ENCODE results near the gene RAB10. TPM values are rescaled to one million over a fixed set of nuclear protein-coding genes. Genes with fewer than 3 reads are reported as not detected.

RAB10 gene
- total and polyA plus RNA-seq, 2 of the 13 experiments (the other 11 are each of a cell fraction or from before 2014, with no cell fraction given), result 48.2 to 120 TPM

DNA sequence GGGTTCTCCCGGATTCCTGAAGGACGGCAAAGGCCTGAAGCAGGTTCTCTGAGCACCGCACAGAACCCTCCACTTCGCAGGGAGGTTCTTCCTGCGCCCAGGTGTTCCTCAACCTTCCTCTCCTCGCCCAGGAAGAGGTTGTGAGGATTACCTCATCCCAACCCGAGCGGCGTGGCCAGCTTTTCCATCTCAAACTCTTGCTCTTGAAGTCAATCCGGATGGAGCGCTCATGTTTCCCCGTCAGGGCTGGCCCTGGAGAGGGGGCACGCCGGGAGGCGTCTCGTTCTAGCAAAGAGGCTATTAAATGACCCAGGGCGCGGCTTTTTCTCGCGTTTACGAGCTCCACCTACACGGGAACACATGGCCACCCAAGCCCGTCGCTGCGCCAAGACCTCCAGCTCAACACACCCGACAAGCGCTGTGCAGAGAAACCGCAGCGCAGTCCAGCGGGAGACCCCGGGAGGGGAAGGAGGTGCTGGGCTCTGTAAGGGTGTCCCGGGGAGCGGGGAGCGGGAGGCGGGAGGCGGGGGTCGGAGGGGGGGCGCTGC, 540 bp upstream of the RAB10 start (continued):
- TF ChIP-seq, protein P1, sequence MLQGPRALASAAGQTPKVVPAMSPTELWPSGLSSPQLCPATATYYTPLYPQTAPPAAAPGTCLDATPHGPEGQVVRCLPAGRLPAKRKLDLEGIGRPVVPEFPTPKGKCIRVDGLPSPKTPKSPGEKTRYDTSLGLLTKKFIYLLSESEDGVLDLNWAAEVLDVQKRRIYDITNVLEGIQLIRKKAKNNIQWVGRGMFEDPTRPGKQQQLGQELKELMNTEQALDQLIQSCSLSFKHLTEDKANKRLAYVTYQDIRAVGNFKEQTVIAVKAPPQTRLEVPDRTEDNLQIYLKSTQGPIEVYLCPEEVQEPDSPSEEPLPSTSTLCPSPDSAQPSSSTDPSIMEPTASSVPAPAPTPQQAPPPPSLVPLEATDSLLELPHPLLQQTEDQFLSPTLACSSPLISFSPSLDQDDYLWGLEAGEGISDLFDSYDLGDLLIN (CRISPR knock-in tag; IDR thresholded peaks at IDR 0.05; ENCODE audit: borderline replicate concordance), result no peak
- no peak for TF ChIP-seq PCBP2 (optimal IDR thresholded peaks at IDR 0.05; ENCODE audit: low read depth, low read length, poor library complexity, severe bottlenecking)
- TF ChIP-seq CREB1 (IDR thresholded peaks at IDR 0.05), result no peak
- TF ChIP-seq CREB1 (CRISPR knock-in tag; IDR thresholded peaks at IDR 0.05), result no peak
- TF ChIP-seq ZNF883 (CRISPR knock-in tag; IDR thresholded peaks at IDR 0.05; ENCODE audit: not compliant biosample characterization), result no peak
- TF ChIP-seq, protein P2, sequence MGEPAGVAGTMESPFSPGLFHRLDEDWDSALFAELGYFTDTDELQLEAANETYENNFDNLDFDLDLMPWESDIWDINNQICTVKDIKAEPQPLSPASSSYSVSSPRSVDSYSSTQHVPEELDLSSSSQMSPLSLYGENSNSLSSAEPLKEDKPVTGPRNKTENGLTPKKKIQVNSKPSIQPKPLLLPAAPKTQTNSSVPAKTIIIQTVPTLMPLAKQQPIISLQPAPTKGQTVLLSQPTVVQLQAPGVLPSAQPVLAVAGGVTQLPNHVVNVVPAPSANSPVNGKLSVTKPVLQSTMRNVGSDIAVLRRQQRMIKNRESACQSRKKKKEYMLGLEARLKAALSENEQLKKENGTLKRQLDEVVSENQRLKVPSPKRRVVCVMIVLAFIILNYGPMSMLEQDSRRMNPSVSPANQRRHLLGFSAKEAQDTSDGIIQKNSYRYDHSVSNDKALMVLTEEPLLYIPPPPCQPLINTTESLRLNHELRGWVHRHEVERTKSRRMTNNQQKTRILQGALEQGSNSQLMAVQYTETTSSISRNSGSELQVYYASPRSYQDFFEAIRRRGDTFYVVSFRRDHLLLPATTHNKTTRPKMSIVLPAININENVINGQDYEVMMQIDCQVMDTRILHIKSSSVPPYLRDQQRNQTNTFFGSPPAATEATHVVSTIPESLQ (CRISPR knock-in tag; conservative IDR thresholded peaks at IDR 0.05), result no peak
- TF ChIP-seq, protein P3, sequence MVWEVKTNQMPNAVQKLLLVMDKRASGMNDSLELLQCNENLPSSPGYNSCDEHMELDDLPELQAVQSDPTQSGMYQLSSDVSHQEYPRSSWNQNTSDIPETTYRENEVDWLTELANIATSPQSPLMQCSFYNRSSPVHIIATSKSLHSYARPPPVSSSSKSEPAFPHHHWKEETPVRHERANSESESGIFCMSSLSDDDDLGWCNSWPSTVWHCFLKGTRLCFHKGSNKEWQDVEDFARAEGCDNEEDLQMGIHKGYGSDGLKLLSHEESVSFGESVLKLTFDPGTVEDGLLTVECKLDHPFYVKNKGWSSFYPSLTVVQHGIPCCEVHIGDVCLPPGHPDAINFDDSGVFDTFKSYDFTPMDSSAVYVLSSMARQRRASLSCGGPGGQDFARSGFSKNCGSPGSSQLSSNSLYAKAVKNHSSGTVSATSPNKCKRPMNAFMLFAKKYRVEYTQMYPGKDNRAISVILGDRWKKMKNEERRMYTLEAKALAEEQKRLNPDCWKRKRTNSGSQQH (CRISPR knock-in tag; IDR thresholded peaks at IDR 0.05; ENCODE audit: low read depth), result no peak
- peak; percentile 58; the same call in 1 of the 2 replicates for TF ChIP-seq ZNF619 (CRISPR knock-in tag; IDR thresholded peaks at IDR 0.05)
- TF ChIP-seq, protein P4, sequence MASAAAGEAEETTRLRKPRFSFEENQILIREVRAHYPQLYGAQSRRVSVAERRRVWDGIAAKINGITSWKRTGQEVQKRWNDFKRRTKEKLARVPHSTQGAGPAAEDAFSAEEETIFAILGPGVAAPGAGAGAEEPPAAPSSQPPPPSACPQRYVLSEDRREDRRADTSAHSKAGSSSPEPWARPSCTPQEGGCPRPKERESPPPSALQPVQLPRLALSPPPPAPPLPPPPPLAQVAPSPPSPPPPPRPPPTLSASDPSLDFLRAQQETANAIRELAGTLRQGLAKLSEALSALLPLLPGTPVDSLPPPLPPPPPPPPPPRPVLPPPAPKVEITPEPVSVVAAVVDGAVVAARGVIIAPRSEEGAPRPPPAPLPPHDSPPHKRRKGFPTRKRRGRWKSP (CRISPR knock-in tag; IDR thresholded peaks at IDR 0.05), result peak; percentile 45; the same call in 1 of the 2 replicates
- TF ChIP-seq, protein P5, sequence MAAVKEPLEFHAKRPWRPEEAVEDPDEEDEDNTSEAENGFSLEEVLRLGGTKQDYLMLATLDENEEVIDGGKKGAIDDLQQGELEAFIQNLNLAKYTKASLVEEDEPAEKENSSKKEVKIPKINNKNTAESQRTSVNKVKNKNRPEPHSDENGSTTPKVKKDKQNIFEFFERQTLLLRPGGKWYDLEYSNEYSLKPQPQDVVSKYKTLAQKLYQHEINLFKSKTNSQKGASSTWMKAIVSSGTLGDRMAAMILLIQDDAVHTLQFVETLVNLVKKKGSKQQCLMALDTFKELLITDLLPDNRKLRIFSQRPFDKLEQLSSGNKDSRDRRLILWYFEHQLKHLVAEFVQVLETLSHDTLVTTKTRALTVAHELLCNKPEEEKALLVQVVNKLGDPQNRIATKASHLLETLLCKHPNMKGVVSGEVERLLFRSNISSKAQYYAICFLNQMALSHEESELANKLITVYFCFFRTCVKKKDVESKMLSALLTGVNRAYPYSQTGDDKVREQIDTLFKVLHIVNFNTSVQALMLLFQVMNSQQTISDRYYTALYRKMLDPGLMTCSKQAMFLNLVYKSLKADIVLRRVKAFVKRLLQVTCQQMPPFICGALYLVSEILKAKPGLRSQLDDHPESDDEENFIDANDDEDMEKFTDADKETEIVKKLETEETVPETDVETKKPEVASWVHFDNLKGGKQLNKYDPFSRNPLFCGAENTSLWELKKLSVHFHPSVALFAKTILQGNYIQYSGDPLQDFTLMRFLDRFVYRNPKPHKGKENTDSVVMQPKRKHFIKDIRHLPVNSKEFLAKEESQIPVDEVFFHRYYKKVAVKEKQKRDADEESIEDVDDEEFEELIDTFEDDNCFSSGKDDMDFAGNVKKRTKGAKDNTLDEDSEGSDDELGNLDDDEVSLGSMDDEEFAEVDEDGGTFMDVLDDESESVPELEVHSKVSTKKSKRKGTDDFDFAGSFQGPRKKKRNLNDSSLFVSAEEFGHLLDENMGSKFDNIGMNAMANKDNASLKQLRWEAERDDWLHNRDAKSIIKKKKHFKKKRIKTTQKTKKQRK (IDR thresholded peaks at IDR 0.05; ENCODE audit: low read length), result no peak
- TF ChIP-seq, protein P6, sequence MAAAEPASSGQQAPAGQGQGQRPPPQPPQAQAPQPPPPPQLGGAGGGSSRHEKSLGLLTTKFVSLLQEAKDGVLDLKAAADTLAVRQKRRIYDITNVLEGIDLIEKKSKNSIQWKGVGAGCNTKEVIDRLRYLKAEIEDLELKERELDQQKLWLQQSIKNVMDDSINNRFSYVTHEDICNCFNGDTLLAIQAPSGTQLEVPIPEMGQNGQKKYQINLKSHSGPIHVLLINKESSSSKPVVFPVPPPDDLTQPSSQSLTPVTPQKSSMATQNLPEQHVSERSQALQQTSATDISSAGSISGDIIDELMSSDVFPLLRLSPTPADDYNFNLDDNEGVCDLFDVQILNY (CRISPR knock-in tag; conservative IDR thresholded peaks at IDR 0.05), result no peak
- TF ChIP-seq, protein P7, sequence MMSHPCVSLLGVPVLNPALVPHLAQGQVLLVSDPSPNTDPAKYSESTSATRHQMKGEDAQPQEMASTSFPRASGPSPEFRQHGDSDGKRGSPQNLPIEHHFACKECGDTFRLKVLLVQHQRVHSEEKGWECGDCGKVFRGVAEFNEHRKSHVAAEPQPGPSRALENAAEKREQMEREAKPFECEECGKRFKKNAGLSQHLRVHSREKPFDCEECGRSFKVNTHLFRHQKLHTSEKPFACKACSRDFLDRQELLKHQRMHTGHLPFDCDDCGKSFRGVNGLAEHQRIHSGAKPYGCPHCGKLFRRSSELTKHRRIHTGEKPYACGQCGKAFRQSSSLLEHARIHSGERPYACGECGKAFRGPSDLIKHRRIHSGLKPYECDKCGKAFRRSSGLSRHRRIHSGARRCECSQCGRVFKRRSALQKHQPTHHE (CRISPR knock-in tag; IDR thresholded peaks at IDR 0.05; ENCODE audit: borderline replicate concordance), result no peak
- TF ChIP-seq YY1 (IDR thresholded peaks at IDR 0.05; ENCODE audit: insufficient read depth, insufficient replicate concordance, low read depth, low read length), result no peak
- TF ChIP-seq, protein P8, sequence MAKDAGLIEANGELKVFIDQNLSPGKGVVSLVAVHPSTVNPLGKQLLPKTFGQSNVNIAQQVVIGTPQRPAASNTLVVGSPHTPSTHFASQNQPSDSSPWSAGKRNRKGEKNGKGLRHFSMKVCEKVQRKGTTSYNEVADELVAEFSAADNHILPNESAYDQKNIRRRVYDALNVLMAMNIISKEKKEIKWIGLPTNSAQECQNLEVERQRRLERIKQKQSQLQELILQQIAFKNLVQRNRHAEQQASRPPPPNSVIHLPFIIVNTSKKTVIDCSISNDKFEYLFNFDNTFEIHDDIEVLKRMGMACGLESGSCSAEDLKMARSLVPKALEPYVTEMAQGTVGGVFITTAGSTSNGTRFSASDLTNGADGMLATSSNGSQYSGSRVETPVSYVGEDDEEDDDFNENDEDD (CRISPR knock-in tag; IDR thresholded peaks at IDR 0.05; ENCODE audit: borderline replicate concordance), result no peak
- 0 out of 2 replicates have a peak, but pooled peaks have one; percentile 5 for TF ChIP-seq SATB2 (CRISPR knock-in tag; IDR thresholded peaks at IDR 0.05)
- no peak for TF ChIP-seq MTA3 (CRISPR knock-in tag; IDR thresholded peaks at IDR 0.05)

Data from HepG2 (cell line).